ENCODE data around the gene PHOSPHO2. TPM values are rescaled to one million over a fixed set of nuclear protein-coding genes. Genes with fewer than 3 reads are reported as not detected.

Gene PHOSPHO2
- total and polyA plus RNA-seq, 4 experiments from 2014 or later, result 2.9 to 7.4 (median 7.2) TPM

DNA sequence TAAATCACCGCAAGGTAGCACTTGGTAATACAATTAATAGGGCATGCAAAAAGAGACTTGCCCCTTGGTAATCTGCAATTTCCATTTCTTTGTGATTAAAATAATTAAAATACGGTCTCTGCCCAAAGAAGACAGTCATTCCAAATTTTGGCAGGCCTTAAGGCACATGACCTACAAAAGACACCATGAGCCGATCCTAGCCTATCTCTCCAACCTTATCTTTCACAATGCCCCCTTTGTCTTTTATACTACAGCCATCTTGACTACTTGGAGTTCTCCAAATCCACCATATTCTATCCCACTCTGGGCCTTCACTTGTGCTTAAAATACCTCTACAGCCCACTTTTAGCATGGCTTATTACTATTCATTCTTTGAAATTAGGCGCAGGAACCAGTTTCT is 23.3 kb upstream of the PHOSPHO2 start:
- Histone ChIP-seq H3K27ac (ENCODE audit: low read depth, low read length) (no peak overlapping the region), H3K9me3 (ENCODE audit: control insufficient read depth in 1 of 2, low read length in 2 of 2) (no peaks in the 10 kb centered on the region)
- CTCF ChIA-PET (ENCODE audit: partially characterized antibody), result no interaction called here

DNA sequence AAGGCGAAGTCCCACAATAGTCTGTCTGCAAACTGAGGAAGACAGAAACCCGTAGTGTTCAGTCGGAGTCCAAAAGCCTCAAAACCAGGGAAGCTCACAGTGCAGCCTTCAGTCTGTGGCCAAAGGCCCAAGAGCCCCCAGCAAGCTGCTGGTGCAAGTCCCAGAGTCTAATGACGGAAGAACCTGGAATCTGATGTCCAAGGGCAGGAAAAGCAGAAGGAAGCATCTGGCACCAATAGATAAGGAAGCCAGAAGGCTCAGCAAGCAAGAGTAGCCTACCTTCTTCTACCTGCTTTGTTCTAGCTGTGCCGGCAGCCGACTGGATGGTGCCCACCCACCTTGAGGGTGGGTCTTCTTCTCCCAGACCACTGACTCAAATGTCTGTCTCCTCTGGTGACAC is 21.9 kb upstream of the PHOSPHO2 start:
- intact Hi-C loops (cut with micrococcal nuclease), result no loop called here
- Histone ChIP-seq H3K4me3 (ENCODE audit: low read length in 2 of 2) (no peak overlapping the region), H3K36me3 (ENCODE audit: insufficient read depth, low read length) (no peaks in the 10 kb centered on the region), H3K27me3 (ENCODE audit: insufficient read depth, low read length) (no peaks in the 10 kb centered on the region), H3K27ac (ENCODE audit: low read depth, low read length) (no peak overlapping the region), H3K4me1 (ENCODE audit: insufficient read depth, low read length) (no peaks in the 10 kb centered on the region), H3K9me3 (ENCODE audit: control insufficient read depth in 1 of 2, low read length in 2 of 2) (no peaks in the 10 kb centered on the region)
- Mint-ChIP-seq H3K27me3 (peaks cover 5 to 6% of the 10 kb centered on the region in 2 donors), H3K27ac (no peak overlapping the region), H3K4me3 (no peak overlapping the region), H3K9me3 (peaks cover 0 to 4% (median 0%) of the 10 kb centered on the region in 8 donors), H3K4me1 (no peaks in the 10 kb centered on the region), H3K36me3 (no peaks in the 10 kb centered on the region)
- POLR2A ChIA-PET (ENCODE audit: partially characterized antibody), result no interaction called here
- CTCF ChIA-PET (ENCODE audit: partially characterized antibody), result no interaction called here
- no peak for DNase-seq

More for the DNA sequence above, 23.3 kb upstream of the PHOSPHO2 start:
- no peak overlapping the region for H3K4me3 ChIP-seq (ENCODE audit: low read length in 2 of 2)
- intact Hi-C loops (cut with micrococcal nuclease), result no loop called here
- DNase-seq, result no peak
- Mint-ChIP-seq H3K4me1 (no peaks in the 10 kb centered on the region), H3K36me3 (no peaks in the 10 kb centered on the region), H3K27ac (no peak overlapping the region), H3K4me3 (no peak overlapping the region), H3K27me3 (peaks cover 5 to 6% of the 10 kb centered on the region in 2 donors), H3K9me3 (peaks cover 0 to 6% (median 0%) of the 10 kb centered on the region in 8 donors)
- no peaks in the 10 kb centered on the region for H3K36me3 ChIP-seq (ENCODE audit: insufficient read depth, low read length)
- no peaks in the 10 kb centered on the region for H3K4me1 ChIP-seq (ENCODE audit: insufficient read depth, low read length)
- H3K27me3 ChIP-seq (ENCODE audit: insufficient read depth, low read length), result no peaks in the 10 kb centered on the region
- POLR2A ChIA-PET (ENCODE audit: partially characterized antibody), result no interaction called here

DNA sequence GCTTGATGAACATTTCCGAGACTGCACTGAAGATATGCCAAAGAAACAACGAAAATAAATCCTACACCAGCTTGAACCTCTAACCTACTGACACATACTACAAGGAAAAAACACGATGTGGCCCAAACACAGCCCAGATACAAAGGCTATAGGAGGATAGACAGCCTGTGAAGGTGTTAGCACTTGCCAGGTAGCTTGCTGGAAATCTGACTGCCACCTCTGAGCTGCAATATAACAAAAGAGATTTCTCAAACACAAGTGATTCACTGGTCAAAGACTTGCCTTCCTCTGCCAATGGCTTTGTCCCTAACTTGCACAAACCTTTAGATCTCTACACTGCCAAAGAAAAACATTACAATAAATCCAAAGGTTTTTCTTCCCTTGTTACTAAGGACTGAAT is 21.2 kb upstream of the PHOSPHO2 start:
- DNase-seq, result no peak
- ChIA-PET POLR2A (ENCODE audit: partially characterized antibody) (no interaction called here), CTCF (ENCODE audit: partially characterized antibody) (no interaction called here)
- H3K27me3 ChIP-seq (ENCODE audit: insufficient read depth, low read length), result no peaks in the 10 kb centered on the region
- intact Hi-C loops (cut with micrococcal nuclease), result no loop called here
- no peaks in the 10 kb centered on the region for H3K4me1 Mint-ChIP-seq
- H3K4me1 ChIP-seq (ENCODE audit: insufficient read depth, low read length), result no peaks in the 10 kb centered on the region
- no peaks in the 10 kb centered on the region for H3K36me3 ChIP-seq (ENCODE audit: insufficient read depth, low read length)
- H3K9me3 Mint-ChIP-seq, result peaks cover 0 to 4% (median 0%) of the 10 kb centered on the region in 8 donors
- H3K27ac ChIP-seq (ENCODE audit: low read depth, low read length), result no peak overlapping the region
- H3K27ac Mint-ChIP-seq, result no peak overlapping the region
- H3K4me3 Mint-ChIP-seq, result no peak overlapping the region
- no peaks in the 10 kb centered on the region for H3K9me3 ChIP-seq (ENCODE audit: control insufficient read depth in 1 of 2, low read length in 2 of 2)
- peaks cover 5 to 6% of the 10 kb centered on the region in 2 donors for H3K27me3 Mint-ChIP-seq
- H3K4me3 ChIP-seq (ENCODE audit: low read length in 2 of 2), result no peak overlapping the region
- no peaks in the 10 kb centered on the region for H3K36me3 Mint-ChIP-seq

DNA sequence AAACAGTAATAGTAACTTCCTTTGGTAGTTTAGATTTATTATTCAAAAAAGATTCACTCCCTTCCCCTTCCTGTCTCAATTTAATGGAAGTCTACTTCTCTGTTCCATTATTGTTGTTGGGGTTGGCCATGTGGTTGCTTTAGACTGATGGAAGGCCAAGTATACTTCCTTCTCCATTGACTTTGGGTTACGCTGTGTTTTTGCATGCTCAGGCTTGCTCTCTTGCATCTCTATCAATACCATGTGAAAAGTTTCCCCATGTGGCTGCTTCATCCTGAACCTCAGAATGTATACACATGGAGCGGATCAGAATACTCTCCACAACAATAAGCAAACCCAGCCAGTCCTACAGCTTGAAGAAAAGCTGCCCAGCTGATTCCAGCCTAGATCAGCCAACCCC is 20.3 kb upstream of the PHOSPHO2 start:
- Histone ChIP-seq H3K4me1 (ENCODE audit: insufficient read depth, low read length) (no peaks in the 10 kb centered on the region), H3K4me3 (ENCODE audit: low read length in 2 of 2) (no peak overlapping the region), H3K9me3 (ENCODE audit: control insufficient read depth in 1 of 2, low read length in 2 of 2) (no peaks in the 10 kb centered on the region), H3K27me3 (ENCODE audit: insufficient read depth, low read length) (no peaks in the 10 kb centered on the region), H3K36me3 (ENCODE audit: insufficient read depth, low read length) (no peaks in the 10 kb centered on the region), H3K27ac (ENCODE audit: low read depth, low read length) (no peak overlapping the region)
- Mint-ChIP-seq H3K4me3 (no peak overlapping the region), H3K4me1 (no peaks in the 10 kb centered on the region), H3K27ac (no peak overlapping the region), H3K36me3 (no peaks in the 10 kb centered on the region), H3K27me3 (peaks cover 5 to 6% of the 10 kb centered on the region in 2 donors), H3K9me3 (peaks cover 0 to 4% (median 0%) of the 10 kb centered on the region in 8 donors)
- DNase-seq, result no peak
- ChIA-PET CTCF (ENCODE audit: partially characterized antibody) (no interaction called here), POLR2A (ENCODE audit: partially characterized antibody) (no interaction called here)
- intact Hi-C loops (cut with micrococcal nuclease), result no loop called here

DNA sequence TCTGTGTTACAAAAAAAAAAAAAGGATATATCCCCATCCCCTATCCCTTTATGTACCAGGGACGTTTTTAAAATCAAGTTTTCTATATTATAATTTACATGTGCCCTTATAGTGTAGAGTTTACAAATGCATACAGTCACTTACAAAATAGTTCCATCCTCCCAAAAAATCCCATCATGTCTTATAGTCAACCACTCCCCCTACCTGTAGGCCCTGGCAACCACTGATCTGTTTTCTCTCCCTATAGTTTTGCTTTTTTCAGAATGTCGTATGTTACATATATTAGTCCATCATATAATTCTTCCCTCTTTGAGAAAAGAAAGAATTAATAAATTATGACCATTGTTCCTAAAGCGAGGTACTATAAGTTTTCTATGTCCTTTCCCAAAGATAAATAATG is 17.9 kb upstream of the PHOSPHO2 start:
- Mint-ChIP-seq H3K27me3 (peaks cover 5 to 6% of the 10 kb centered on the region in 2 donors), H3K4me1 (no peaks in the 10 kb centered on the region), H3K4me3 (no peak overlapping the region), H3K36me3 (no peaks in the 10 kb centered on the region), H3K9me3 (peaks cover 0 to 4% (median 0%) of the 10 kb centered on the region in 8 donors), H3K27ac (no peak overlapping the region)
- Histone ChIP-seq H3K27ac (ENCODE audit: low read depth, low read length) (no peak overlapping the region), H3K4me1 (ENCODE audit: insufficient read depth, low read length) (no peaks in the 10 kb centered on the region), H3K9me3 (ENCODE audit: control insufficient read depth in 1 of 2, low read length in 2 of 2) (no peaks in the 10 kb centered on the region), H3K36me3 (ENCODE audit: insufficient read depth, low read length) (no peaks in the 10 kb centered on the region), H3K4me3 (ENCODE audit: low read length in 2 of 2) (no peak overlapping the region), H3K27me3 (ENCODE audit: insufficient read depth, low read length) (no peaks in the 10 kb centered on the region)
- DNase-seq, result no peak
- intact Hi-C loops (cut with micrococcal nuclease), result no loop called here
- ChIA-PET POLR2A (ENCODE audit: partially characterized antibody) (no interaction called here), CTCF (ENCODE audit: partially characterized antibody) (no interaction called here)

DNA sequence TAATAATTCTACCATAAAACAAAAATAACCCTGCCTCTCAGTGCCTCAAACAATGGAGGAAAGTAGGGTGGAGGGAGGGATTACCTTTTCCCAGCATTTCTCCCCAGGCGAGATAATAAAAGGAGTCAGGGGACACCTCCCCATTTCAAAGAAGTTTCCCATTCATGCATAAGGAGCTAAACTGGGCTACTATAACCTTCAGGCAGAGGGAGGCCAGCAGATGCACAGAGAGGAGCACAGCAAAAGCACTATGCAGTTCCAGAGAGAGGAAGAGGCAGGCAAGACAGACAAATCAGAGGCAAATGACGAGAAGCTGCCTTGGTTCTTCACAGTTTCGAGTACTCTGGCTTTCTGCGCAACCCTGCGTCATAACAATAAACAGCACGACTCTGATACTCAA is 17.4 kb upstream of the PHOSPHO2 start:
- no peak overlapping the region for H3K27ac Mint-ChIP-seq
- H3K36me3 ChIP-seq (ENCODE audit: insufficient read depth, low read length), result no peaks in the 10 kb centered on the region
- no peaks in the 10 kb centered on the region for H3K4me1 ChIP-seq (ENCODE audit: insufficient read depth, low read length)
- no peak overlapping the region for H3K4me3 Mint-ChIP-seq
- ChIA-PET POLR2A (ENCODE audit: partially characterized antibody) (no interaction called here), CTCF (ENCODE audit: partially characterized antibody) (no interaction called here)
- peaks cover 5 to 6% of the 10 kb centered on the region in 2 donors for H3K27me3 Mint-ChIP-seq
- H3K4me3 ChIP-seq (ENCODE audit: low read length in 2 of 2), result no peak overlapping the region
- no peaks in the 10 kb centered on the region for H3K9me3 ChIP-seq (ENCODE audit: control insufficient read depth in 1 of 2, low read length in 2 of 2)
- H3K36me3 Mint-ChIP-seq, result no peaks in the 10 kb centered on the region
- intact Hi-C loops (cut with micrococcal nuclease), result no loop called here
- H3K27me3 ChIP-seq (ENCODE audit: insufficient read depth, low read length), result no peaks in the 10 kb centered on the region
- no peaks in the 10 kb centered on the region for H3K4me1 Mint-ChIP-seq
- no peak overlapping the region for H3K27ac ChIP-seq (ENCODE audit: low read depth, low read length)
- no peak for DNase-seq
- peaks cover 0 to 4% (median 0%) of the 10 kb centered on the region in 8 donors for H3K9me3 Mint-ChIP-seq

DNA sequence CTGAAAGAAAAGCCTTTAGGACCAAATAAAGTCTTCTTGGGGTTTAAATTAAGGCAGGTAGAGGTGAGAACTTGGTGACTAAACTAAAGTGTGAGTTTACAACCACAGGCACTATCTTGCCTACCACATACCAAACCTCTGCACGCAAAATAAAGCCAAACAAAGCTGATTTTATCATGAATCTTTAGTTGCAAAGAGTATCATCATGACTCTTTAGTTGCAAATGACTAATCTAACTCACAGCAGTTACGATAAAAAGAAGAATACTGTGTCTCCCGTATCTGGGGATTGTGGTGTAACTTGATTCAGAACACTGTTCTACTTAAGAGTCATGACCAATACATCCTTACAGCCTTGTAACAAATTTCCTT is 11.2 kb upstream of the PHOSPHO2 start:
- peaks cover 0 to 8% (median under 1%) of the 10 kb centered on the region in 4 donors for H3K4me1 Mint-ChIP-seq
- Histone ChIP-seq H3K9me3 (ENCODE audit: control insufficient read depth in 1 of 2, low read length in 2 of 2) (no peaks in the 10 kb centered on the region), H3K4me3 (ENCODE audit: low read length in 2 of 2) (no peak overlapping the region), H3K36me3 (ENCODE audit: insufficient read depth, low read length) (no peaks in the 10 kb centered on the region), H3K4me1 (ENCODE audit: insufficient read depth, low read length) (no peaks in the 10 kb centered on the region), H3K27ac (ENCODE audit: low read depth, low read length) (no peak overlapping the region), H3K27me3 (ENCODE audit: insufficient read depth, low read length) (no peaks in the 10 kb centered on the region)
- H3K4me3 Mint-ChIP-seq, result peak overlapping the region in 1 of 8 donors; percentile 1
- ChIA-PET CTCF (ENCODE audit: partially characterized antibody) (no interaction called here), POLR2A (ENCODE audit: partially characterized antibody) (no interaction called here)
- DNase-seq, result no peak
- no peaks in the 10 kb centered on the region for H3K27me3 Mint-ChIP-seq
- H3K9me3 Mint-ChIP-seq, result peaks cover 0 to 2% (median 0%) of the 10 kb centered on the region in 8 donors
- H3K36me3 Mint-ChIP-seq, result no peaks in the 10 kb centered on the region
- H3K27ac Mint-ChIP-seq, result peak overlapping the region in 4 of 7 donors; percentile 20 to 37 (median 28)
- intact Hi-C loops (cut with micrococcal nuclease), result no loop called here
